Peyer's patch (tissue), 4 donors: Measurements from ENCODE around the gene FGFRL1. TPM values are rescaled to one million over a fixed set of nuclear protein-coding genes. Genes with fewer than 3 reads are reported as not detected.

Experiments
- DNase-seq, 3 donors: peaks; one replicate each; pipeline ENCODE4 v3.0.0-alpha.2; 2017 to 2019
- H3K27ac ChIP-seq, 4 donors: fragments of 200-600 bp; sonication (generic); one replicate each; pipeline ENCODE4 v1.5.1; 2016 to 2019
- H3K27me3 ChIP-seq, 2 donors: fragments of 200-600 bp; sonication (generic); one replicate each; pipeline ENCODE4 v1.5.1; 2019
- H3K36me3 ChIP-seq, 3 donors: fragments of 200-600 bp; sonication (generic); one replicate each; pipeline ENCODE4 v1.5.1; 2016 to 2019
- H3K4me1 ChIP-seq, 4 donors: fragments of 200-600 bp; sonication (generic); one replicate each; pipeline ENCODE4 v1.5.1; 2016 to 2019
- H3K4me3 ChIP-seq, 4 donors: fragments of 200-600 bp; sonication (generic); 1 replicate in 3 of 4; 2 replicates in 1 of 4; pipeline ENCODE4 v1.5.1; 2016 to 2019; ENCODE audit warnings: mild to moderate bottlenecking in 1 of 4
- H3K9me3 ChIP-seq, 4 donors: fragments of 200-600 bp; sonication (generic); one replicate each; pipeline ENCODE4 v1.5.1; 2016 to 2019; ENCODE audit warnings: mild to moderate bottlenecking in 1 of 4
- CTCF ChIP-seq, 6 experiments: fragments of 450-650 bp in 4 of 6; fragments of 200-600 bp in 2 of 6; sonication (generic) in 1 of 6; IDR thresholded peaks; one replicate each; pipeline ENCODE4 v1.5.1; 2017 to 2019; ENCODE audit warnings: antibody characterized with exemption in 6 of 6, mild to moderate bottlenecking in 3 of 6, moderate library complexity in 1 of 6
- POLR2A ChIP-seq, 2 donors: fragments of 450-650 bp; IDR thresholded peaks; one replicate each; pipeline ENCODE4 v1.5.1; 2017; ENCODE audit warnings: antibody characterized with exemption in 2 of 2, mild to moderate bottlenecking in 2 of 2, moderate library complexity in 2 of 2
- total RNA-seq, 4 donors: library from RNA; depleted of rRNA; stranded (reverse); fragments of >200 nt; gene quantifications; one replicate each; pipeline ENCODE4 v1.1.0, GENCODE V29; 2016

FGFRL1 gene
- total RNA-seq, 4 donors from 2014 or later, result 10.3 to 29.7 (median 26.8) TPM

- H3K4me3 ChIP-seq, result no peak overlapping the region
- peaks cover 0 to 3% (median 0%) of the 10 kb centered on the region in 4 donors for H3K4me1 ChIP-seq
- H3K36me3 ChIP-seq, result no peaks in the 10 kb centered on the region
- H3K27ac ChIP-seq, result no peak overlapping the region
- DNase-seq, result no peak
- no peak for TF ChIP-seq CTCF (IDR thresholded peaks at IDR 0.05)
- TF ChIP-seq POLR2A (IDR thresholded peaks at IDR 0.05), result no peak
- H3K27me3 ChIP-seq, result no peaks in the 10 kb centered on the region
- no peaks in the 10 kb centered on the region for H3K9me3 ChIP-seq
Observed at GRCh38 chr4:1069394-1069793, 58.0 kb downstream of the FGFRL1 start.

DNA sequence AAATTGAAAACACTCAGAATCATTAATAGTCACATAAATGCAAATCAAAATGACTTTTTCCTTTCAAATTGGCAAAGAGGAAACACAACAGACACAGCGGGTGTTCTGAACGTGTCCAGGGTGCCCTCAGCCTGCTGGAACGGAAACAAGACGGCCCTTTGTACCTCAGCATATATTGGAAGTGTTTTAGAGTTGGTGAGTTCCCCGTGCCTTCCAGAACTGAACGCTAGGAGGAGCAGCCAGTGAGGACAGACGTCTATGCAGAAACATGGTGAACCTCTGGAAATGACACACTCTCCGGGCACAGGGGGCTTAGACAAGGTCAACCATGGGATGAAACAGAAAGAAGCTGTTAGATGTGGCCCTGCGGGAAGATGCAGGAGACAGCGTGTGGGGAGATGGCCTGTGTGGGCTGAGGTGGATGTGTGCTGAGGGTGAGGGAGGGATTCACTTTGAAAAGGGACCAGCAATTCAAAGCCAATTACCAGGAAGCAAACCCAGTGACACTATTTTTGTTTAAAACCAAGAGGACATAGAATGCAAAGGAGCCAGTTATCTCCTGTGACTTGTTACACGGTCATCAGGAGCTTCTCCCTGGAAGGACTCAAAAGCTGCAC lies 61.5 kb downstream of the FGFRL1 start:
- H3K27ac ChIP-seq, result peak overlapping the region in 1 of 4 donors; percentile 5
- no peaks in the 10 kb centered on the region for H3K36me3 ChIP-seq
- TF ChIP-seq POLR2A (IDR thresholded peaks at IDR 0.05), result no peak
- peak; percentile 22 to 79 (median 66) for TF ChIP-seq CTCF (IDR thresholded peaks at IDR 0.05)
- H3K4me1 ChIP-seq, result peaks cover 0 to 3% (median 0%) of the 10 kb centered on the region in 4 donors
- H3K27me3 ChIP-seq, result no peaks in the 10 kb centered on the region
- H3K9me3 ChIP-seq, result no peaks in the 10 kb centered on the region
- peak; percentile 56 to 90 (median 66) for DNase-seq
- H3K4me3 ChIP-seq, result no peak overlapping the region

GRCh38 chr4:1074077-1074476 lies 62.7 kb downstream of the FGFRL1 start:
- Histone ChIP-seq H3K4me1 (peaks cover 0 to 3% (median 0%) of the 10 kb centered on the region in 4 donors), H3K27me3 (no peaks in the 10 kb centered on the region), H3K4me3 (no peak overlapping the region), H3K27ac (no peak overlapping the region), H3K36me3 (no peaks in the 10 kb centered on the region), H3K9me3 (no peaks in the 10 kb centered on the region)
- TF ChIP-seq POLR2A (IDR thresholded peaks at IDR 0.05) (no peak), CTCF (IDR thresholded peaks at IDR 0.05) (no peak)
- DNase-seq, result no peak

GRCh38 chr4:1075225-1075624 lies 63.8 kb downstream of the FGFRL1 start:
- no peak overlapping the region for H3K27ac ChIP-seq
- no peaks in the 10 kb centered on the region for H3K27me3 ChIP-seq
- TF ChIP-seq POLR2A (IDR thresholded peaks at IDR 0.05), result no peak
- H3K4me1 ChIP-seq, result peaks cover 0 to 3% (median 0%) of the 10 kb centered on the region in 4 donors
- no peaks in the 10 kb centered on the region for H3K9me3 ChIP-seq
- H3K36me3 ChIP-seq, result no peaks in the 10 kb centered on the region
- no peak for DNase-seq
- no peak overlapping the region for H3K4me3 ChIP-seq

DNA sequence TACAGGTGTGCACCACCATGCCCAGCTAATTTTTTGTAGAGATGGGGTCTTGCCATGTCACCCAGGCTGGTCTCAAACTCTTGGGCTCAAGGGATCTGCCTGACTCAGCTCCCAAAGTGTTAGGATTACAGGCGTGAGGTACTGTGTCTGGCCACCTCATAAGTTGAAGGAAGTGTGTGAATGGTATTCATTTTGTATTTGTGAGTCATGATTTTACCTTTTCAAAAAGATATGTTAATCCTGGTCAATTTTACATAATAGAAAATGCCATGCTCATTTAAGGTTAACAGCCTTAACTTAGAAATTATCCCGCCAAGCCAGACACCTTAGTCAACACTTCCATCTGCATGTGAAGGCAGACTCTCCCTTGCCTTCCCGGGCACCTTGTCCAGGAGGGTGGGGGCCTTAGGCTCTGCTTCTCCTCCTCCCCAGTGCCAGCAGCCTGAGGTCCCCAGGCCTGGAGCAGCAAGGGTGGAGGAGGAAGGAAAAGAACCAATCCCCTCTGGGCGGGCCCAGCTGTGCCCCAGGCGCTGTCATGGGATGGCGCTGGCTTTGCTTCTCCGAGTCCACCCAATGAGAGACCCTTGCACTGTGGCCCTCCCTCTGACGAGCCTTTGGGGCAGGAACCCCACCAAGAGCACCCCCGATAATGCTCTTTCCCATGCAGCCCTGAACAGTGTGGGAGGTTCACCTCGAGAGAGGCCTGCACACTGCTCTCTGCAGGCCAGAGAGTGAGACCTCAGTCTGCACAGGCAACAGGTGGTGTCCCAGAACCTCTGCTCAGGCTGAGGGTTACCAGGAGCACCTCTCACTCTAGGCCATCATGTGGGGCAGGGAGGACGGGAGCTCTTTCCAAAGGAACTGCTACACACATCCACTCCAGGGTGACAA lies 64.6 kb downstream of the FGFRL1 start:
- no peak overlapping the region for H3K4me3 ChIP-seq

More for the DNA sequence above, 64.6 kb downstream of the FGFRL1 start:
- H3K27ac ChIP-seq, result no peak overlapping the region
- TF ChIP-seq POLR2A (IDR thresholded peaks at IDR 0.05), result no peak
- no peak for TF ChIP-seq CTCF (IDR thresholded peaks at IDR 0.05)
- DNase-seq, result no peak
- H3K9me3 ChIP-seq, result no peaks in the 10 kb centered on the region
- H3K4me1 ChIP-seq, result peaks cover 0 to 3% (median 0%) of the 10 kb centered on the region in 4 donors
- H3K36me3 ChIP-seq, result no peaks in the 10 kb centered on the region
- no peaks in the 10 kb centered on the region for H3K27me3 ChIP-seq

Other genes with a start within 250 kb of the FGFRL1 start
- under 1 TPM in 2 of 4 donors, not detected in 2; 0.35 to 0.67 TPM for gene CPLX1, start 185.5 kb upstream of the FGFRL1 start, total RNA-seq
- gene GAK, start 79.3 kb upstream of the FGFRL1 start, total RNA-seq, result 100 to 1,000 TPM; 248 to 362 (median 351) TPM
- 100 to 1,000 TPM in 1 of 4 donors, 10 to 100 TPM in 3; 46.1 to 111 (median 56.6) TPM for gene TMEM175, start 79.2 kb upstream of the FGFRL1 start, total RNA-seq
- gene DGKQ, start 38.1 kb upstream of the FGFRL1 start, total RNA-seq, result 100 to 1,000 TPM in 2 of 4 donors, 10 to 100 TPM in 2; 32.2 to 119 (median 101) TPM
- gene IDUA, start 24.6 kb upstream of the FGFRL1 start, total RNA-seq, result 100 to 1,000 TPM in 1 of 4 donors, 10 to 100 TPM in 3; 40.4 to 114 (median 71.4) TPM
- gene SLC26A1, start 18.2 kb upstream of the FGFRL1 start, total RNA-seq, result 10 to 100 TPM in 3 of 4 donors, under 1 TPM in 1; 0.83 to 35.7 (median 24.3) TPM
- 1 to 10 TPM in 3 of 4 donors, not detected in 1; 4.5 to 6.6 (median 5.4) TPM for gene RNF212, start 101.9 kb downstream of the FGFRL1 start, total RNA-seq
- gene SPON2, start 161.0 kb downstream of the FGFRL1 start, total RNA-seq, result 100 to 1,000 TPM in 3 of 4 donors, 10 to 100 TPM in 1; 64.3 to 519 (median 165) TPM
- gene CTBP1, start 237.5 kb downstream of the FGFRL1 start, total RNA-seq, result 100 to 1,000 TPM; 245 to 371 (median 288) TPM